GM12892 (cell line): ENCODE measurements around the gene MYORG.

Experiments
- DNase-seq: peaks from one replicate; pipeline ENCODE4 v3.0.0; 2011; ENCODE audit not compliant: insufficient read length
- FAIRE-seq: peaks from 2 replicates; lab custom pipeline; 2011; peaks lifted over from hg19 to GRCh38; lab: Jason Lieb, UNC
- POLR2A ChIP-seq: IDR thresholded peaks from 2 replicates; pipeline ENCODE4 v1.6.1; 2011; ENCODE audit warnings: low read depth, low read length, control low read depth
- POLR2AphosphoS5 ChIP-seq: IDR thresholded peaks from 2 replicates; pipeline ENCODE4 v1.6.1; 2011; ENCODE audit warnings: low read depth, low read length, control low read depth
- TAF1 ChIP-seq: IDR thresholded peaks from 2 replicates; pipeline ENCODE4 v1.6.1; 2011; ENCODE audit warnings: low read depth, mild to moderate bottlenecking, control low read depth, low read length, borderline replicate concordance

Gene MYORG

DNA sequence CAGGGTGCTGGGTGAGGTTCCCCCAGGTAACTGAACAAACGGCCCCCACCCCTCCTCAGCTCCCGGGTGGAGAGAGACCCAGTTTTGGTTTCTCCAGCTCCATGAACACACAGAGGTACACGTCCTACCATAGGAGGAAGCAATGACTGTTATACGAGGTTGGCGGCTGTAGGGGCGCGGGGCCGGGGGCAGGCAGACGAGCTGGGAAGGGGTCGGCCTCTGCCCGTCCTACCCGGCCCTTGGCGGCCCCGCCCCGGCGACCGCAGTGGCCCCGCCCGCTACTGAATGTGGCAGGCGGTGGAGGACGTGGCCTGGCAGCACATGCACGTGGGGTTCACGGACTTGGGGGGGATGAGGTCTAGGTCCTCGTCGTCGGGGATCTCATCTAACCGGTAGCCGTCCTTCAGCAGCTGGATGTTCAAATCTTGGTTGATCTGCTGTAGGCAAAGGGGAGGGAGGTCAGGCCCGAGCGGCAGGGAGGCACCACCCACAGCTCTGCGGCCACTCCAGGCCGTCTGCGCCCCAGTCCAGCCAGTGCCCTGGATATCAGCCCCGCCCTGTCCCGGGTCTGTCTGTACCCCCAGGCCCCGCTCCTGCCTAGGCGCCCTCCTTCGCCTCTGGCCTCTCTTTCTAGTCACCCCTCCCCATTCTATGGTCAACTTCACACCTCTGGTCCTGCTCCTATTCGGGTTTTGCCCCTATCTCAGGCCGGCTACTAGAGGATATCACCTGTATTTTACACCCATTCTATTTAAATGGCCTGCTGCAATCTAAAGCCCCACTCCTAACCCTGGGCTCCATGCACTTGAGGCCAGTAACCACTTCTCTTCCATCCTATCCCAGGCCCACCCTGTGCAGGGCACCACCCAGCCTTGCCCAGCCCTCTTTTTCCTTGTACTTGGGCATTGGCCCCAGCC lies 24.2 kb upstream of the MYORG start:
- DNase-seq, result no peak
- no peak for FAIRE-seq
- TF ChIP-seq TAF1, result no peak
- TF ChIP-seq POLR2AphosphoS5, result no peak
- no peak for TF ChIP-seq POLR2A

DNA sequence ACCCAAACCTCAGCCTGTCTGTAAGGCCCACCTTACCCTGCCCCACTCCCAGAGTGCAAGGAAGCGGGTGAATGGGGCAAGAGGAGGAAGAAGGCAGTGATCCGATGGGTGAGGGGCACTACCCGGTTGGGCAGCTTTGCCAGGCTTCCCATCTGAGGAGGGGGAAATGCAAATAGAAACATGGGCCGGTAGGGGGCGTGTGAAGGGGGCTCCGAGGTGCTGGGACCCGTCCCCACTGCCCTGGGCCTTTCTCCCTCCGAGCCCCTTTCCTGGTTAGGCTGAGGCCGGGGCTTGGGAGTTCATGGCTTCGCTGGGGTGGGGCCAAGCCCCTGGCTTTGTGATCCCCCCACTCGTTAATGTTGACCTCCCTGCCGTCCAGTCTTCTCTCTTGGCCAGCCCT lies 23.6 kb upstream of the MYORG start:
- no peak for DNase-seq
- TF ChIP-seq POLR2A, result no peak
- TF ChIP-seq TAF1, result no peak
- TF ChIP-seq POLR2AphosphoS5, result no peak
- no peak for FAIRE-seq

DNA sequence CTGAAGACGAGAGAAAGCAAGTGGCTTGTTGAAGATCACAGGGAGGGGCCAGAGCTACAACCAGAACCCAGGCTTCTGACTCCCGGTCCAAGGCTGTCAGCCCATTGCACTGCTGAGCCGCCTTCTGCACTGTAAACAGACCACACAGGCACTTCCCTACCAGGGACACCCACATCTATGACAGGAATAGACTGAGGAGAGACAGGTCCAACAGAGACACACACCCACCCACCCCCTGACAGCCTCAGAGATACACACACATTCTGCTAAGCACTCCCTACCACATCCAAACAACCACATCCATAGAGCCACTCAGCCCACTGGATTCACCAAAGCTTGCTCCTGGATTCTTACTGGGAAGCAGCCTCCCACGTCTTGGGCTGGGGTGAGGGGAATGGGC lies 23.0 kb upstream of the MYORG start:
- DNase-seq (no peak), FAIRE-seq (no peak)
- TF ChIP-seq TAF1 (no peak), POLR2A (no peak), POLR2AphosphoS5 (no peak)

DNA sequence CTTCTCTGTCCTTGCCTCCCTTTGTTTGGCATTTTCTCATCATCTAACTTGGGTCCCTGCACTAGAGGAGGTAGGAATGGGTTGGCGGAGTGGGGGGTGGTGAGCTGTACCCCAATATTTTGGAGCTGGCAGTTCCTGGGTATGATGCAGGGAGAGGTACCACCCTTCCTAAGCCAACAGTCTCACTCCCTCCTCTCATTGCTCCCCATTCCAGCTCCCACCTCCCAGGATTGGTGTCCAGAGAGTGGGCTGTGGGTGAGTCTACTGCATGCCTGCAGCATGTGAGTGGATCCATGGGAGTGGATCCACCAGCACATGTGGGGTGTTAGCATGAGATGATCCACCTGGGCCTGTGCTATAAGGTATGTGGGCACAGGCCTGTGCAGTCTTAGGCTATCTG lies 22.2 kb upstream of the MYORG start:
- FAIRE-seq, result no peak
- TF ChIP-seq TAF1, result no peak
- no peak for TF ChIP-seq POLR2A
- no peak for TF ChIP-seq POLR2AphosphoS5
- DNase-seq, result no peak

DNA sequence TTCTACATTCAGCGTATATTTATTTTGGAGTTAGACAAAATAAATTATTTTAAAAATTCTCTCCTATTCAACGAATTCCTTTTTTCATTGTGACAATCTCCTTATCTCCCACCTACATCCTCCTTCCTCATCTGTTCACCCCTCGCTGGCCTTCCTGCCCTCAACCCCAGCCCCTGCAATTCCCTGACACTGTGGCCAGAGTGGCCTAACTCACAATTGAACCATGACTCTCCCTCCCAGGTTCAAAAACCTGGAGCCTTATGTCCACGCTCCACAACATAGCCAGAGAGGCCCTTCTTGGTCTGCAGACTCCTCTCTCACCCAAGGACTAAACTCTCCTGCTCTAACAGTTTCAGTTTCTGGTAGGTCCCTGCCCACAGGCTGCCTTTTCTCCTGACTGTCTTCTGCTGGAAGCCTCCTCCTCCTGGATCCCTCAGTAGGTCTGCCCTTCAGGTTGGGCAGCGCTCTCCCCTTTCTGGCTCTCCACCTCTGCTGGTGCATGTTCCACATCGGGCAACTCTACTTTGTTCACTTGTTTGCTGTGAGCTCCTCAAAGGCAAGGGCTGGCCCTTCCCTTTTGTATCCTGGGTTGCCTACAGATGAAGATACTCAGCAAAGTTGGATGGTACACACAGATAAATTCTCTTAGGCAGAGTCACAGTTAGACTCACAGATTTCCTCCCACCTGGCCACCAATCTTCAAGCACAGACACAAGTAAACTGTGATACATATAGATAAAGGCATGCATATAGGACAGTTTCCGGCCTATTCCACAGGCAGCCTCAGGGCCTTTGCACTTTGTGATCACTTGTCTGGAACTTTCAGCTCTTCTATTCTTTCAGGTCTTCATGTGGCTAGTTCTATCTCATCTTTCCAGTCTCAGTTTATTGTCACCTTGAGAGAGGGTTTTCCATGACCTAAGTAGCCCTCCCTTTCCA lies 19.8 kb upstream of the MYORG start:
- DNase-seq (no peak), FAIRE-seq (no peak)
- TF ChIP-seq TAF1 (no peak), POLR2AphosphoS5 (no peak), POLR2A (no peak)

DNA sequence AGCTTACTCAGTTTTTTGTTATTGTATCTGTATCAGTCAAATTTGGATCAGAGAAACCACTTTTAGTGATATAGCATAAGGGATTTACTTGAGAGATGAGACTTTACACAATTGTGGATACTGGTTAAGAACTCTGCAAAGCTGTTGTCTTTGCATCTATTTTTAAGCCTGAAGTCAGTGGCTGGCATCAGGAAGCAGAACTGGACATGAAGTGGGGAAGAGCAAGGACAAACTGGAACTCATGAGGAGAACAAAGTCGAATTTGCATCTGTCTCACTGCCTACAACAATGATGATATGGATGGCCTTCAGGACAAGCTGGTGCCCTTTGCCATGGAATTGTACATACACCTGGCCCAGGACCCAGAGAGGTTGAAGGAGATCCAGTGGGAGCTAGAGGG lies 15.8 kb upstream of the MYORG start:
- FAIRE-seq, result no peak
- no peak for DNase-seq

DNA sequence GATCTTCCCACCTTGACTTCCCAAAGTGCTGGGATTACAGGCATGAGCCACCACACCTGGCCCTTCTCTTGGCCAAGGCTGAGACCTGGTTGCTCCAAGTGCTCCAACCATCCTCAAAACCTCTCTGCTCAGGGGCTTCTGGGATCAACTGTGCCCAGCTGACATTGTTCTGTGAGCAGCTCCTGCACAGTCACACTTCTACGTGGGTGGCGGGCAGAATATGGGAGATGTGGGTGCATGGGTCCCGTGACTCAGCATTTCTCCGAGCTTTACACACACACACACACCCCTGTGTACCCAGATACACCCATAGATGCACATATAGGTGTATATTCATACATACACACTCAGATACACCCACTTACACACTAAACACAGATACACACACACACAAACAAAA lies 10.5 kb upstream of the MYORG start:
- DNase-seq, result no peak
- no peak for FAIRE-seq
- no peak for TF ChIP-seq POLR2A
- no peak for TF ChIP-seq TAF1
- TF ChIP-seq POLR2AphosphoS5, result no peak

More for the DNA sequence above, 15.8 kb upstream of the MYORG start:
- TF ChIP-seq TAF1, result no peak
- no peak for TF ChIP-seq POLR2AphosphoS5
- TF ChIP-seq POLR2A, result no peak

DNA sequence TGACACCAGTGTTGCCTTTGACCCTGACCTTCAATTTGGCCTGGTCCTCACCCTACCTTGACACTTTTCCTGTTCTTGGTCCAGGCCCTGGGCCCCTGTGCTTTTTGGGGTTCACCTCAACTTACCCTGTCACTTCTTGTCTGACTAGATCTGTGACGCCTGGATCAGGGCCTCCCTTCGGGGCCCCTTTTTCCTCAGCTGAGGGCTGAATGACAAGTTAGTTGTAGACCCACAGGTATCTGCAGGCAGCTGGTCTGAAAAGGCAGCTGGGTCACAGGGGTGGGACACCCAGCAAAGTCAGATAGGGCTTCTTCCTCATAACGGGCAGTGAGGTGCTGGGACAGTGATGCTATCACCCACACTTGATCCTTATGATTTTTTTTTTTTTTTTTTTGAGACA lies 10.0 kb upstream of the MYORG start:
- FAIRE-seq, result no peak
- TF ChIP-seq TAF1 (no peak), POLR2AphosphoS5 (no peak), POLR2A (no peak)
- DNase-seq, result no peak

DNA sequence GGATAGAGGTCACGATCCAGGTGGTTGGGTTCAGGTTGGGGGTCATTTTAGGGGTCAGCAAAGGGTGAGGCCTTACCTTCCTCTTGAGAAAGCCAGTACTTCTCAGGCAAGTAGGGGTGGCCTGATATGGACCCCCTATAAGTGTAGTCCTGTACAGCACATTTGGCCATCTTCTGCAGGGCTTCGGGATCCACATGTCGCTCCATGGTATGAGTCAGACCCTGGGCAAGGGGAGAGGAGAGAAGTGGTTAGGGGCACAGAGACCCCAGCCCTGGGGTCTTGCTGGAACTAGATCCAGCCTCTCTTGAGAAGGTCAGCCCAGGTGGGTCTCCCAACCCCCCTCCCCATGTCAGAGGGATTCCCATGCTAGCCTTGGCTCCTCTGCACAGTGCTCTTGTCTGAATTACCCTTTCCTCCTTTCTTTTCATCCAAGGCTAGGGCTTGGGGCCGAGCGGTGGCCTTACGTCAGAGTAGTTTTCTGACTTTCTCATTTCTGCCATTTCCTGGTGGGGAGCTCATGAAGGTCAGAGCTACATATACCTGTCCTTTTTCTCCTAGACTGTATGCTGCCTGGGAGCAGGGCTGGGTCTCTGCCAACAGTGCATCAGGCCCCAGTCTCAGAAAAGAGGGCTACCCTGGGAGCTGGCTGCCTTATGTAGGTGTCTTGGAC lies 9.0 kb upstream of the MYORG start:
- FAIRE-seq (no peak), DNase-seq (no peak)
- no peak for TF ChIP-seq TAF1

DNA sequence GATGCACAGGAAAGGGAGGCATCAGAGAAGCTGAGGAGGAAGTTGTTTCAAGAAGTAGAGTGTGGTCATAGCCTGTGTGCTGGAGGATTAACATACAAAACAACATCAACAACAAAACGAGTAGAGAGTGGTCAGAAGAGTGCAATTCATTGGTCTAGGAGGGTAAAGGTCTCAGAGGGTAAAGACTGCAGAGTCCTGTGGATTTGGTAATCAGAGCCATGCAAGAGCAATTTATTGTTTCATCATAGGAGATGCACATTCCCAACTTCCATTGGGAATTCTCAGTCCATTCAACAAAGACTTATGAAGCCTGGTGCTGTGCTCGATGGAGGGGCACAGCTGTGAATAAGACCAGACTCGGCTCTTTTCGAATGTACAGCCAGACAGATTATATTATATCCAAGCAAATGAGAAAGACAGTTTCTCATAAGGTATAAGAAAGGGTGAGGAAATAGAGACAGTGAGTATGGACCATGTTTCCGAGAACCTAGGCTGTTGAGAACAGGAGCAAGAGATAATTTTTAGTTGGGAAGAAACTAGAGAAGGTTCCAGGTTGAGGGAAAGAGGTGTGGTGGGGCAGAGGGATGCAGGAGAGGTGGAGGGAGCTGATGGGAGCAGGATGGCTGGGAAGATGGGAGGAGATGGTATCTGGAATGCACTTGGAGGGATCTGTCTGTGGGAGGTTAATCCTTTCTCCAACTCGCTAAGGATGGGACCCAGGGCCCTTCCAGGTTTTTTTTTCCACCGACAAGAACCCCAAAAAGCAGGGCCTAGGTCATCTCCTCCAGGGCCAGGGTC lies 7.9 kb upstream of the MYORG start:
- FAIRE-seq, result no peak
- TF ChIP-seq POLR2A, result no peak
- no peak for DNase-seq

DNA sequence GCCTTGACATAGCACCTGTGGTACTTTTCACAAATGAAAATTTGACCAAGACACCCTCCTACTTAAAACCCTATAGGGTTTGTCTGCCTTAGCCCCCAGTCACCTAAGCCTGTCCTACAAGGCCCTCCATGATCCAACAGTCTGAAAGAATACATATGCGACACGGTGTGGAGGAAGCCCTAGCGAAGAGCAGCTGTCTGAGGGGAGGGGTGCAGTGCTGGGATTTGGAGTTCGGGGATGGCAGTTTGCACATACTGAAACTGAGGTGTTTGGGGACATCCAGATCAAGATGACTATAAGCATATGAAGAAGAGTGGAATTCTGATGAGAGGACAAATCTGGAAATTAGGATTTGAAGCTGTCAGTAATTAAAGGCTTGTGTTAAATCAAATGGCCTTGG lies 7.2 kb upstream of the MYORG start:
- TF ChIP-seq TAF1 (no peak), POLR2AphosphoS5 (no peak), POLR2A (no peak)
- FAIRE-seq (no peak), DNase-seq (no peak)
